ENCODE data around the gene NPAS3.

- TF ChIP-seq CTCF (conservative IDR thresholded peaks at IDR 0.05) (no peak), EZH2 (IDR thresholded peaks at IDR 0.05; ENCODE audit: low read depth) (no peak)
Measured at GRCh38 chr14:33762161-33762851, 823.6 kb downstream of the NPAS3 start.
